ENCODE data around the gene BRME1. TPM values are rescaled to one million over a fixed set of nuclear protein-coding genes. Genes with fewer than 3 reads are reported as not detected.
A peak's percentile ranks its signal among the peaks of the same experiment; 100 is the strongest.

BRME1 gene
- total RNA-seq, 1 donor from 2014 or later = 2.9 TPM

- Mint-ChIP-seq H3K27ac (ENCODE audit: unreplicated experiment) (peak overlapping the region; percentile 98), H3K27me3 (ENCODE audit: low read depth) (no peaks in the 10 kb centered on the region), H3K4me1 (ENCODE audit: low read depth) (peaks cover 52% of the 10 kb centered on the region), H3K9me3 (ENCODE audit: low read depth) (no peaks in the 10 kb centered on the region), H3K36me3 (ENCODE audit: low read depth) (peaks cover 29% of the 10 kb centered on the region), H3K4me3 (ENCODE audit: unreplicated experiment) (peak overlapping the region; percentile 97)
- no peak for TF ChIP-seq CTCF (IDR thresholded peaks at IDR 0.05)
- DNase-seq (ENCODE audit: low spot score) = no peak
These were observed 66.0 kb downstream of the BRME1 start for GRCh38 chr19:13839938-13840304.

- Mint-ChIP-seq H3K27ac (ENCODE audit: unreplicated experiment) (peak overlapping the region; percentile 98), H3K36me3 (ENCODE audit: low read depth) (peaks cover 31% of the 10 kb centered on the region), H3K9me3 (ENCODE audit: low read depth) (no peaks in the 10 kb centered on the region), H3K27me3 (ENCODE audit: low read depth) (no peaks in the 10 kb centered on the region), H3K4me1 (ENCODE audit: low read depth) (peaks cover 54% of the 10 kb centered on the region), H3K4me3 (ENCODE audit: unreplicated experiment) (peak overlapping the region; percentile 97)
- peak; percentile 35 for TF ChIP-seq CTCF (IDR thresholded peaks at IDR 0.05)
- no peak for DNase-seq (ENCODE audit: low spot score)
These were observed 66.6 kb downstream of the BRME1 start for GRCh38 chr19:13839130-13839937.

GRCh38 chr19:13838435-13839129 is 67.3 kb downstream of the BRME1 start:
- Mint-ChIP-seq H3K36me3 (ENCODE audit: low read depth) (peaks cover 37% of the 10 kb centered on the region), H3K27me3 (ENCODE audit: low read depth) (no peaks in the 10 kb centered on the region), H3K9me3 (ENCODE audit: low read depth) (no peaks in the 10 kb centered on the region), H3K4me3 (ENCODE audit: unreplicated experiment) (peak overlapping the region; percentile 97), H3K4me1 (ENCODE audit: low read depth) (peaks cover 54% of the 10 kb centered on the region), H3K27ac (ENCODE audit: unreplicated experiment) (peak overlapping the region; percentile 98)
- DNase-seq (ENCODE audit: low spot score) = no peak
- TF ChIP-seq CTCF (IDR thresholded peaks at IDR 0.05) = no peak

- TF ChIP-seq CTCF (IDR thresholded peaks at IDR 0.05) = no peak
- DNase-seq (ENCODE audit: low spot score) = no peak
- H3K9me3 Mint-ChIP-seq (ENCODE audit: low read depth) = no peaks in the 10 kb centered on the region
These were observed 69.9 kb downstream of the BRME1 start for GRCh38 chr19:13835791-13836723.

More at GRCh38 chr19:13835791-13836723, 69.9 kb downstream of the BRME1 start:
- peak overlapping the region; percentile 40 for H3K4me3 Mint-ChIP-seq (ENCODE audit: unreplicated experiment)
- no peaks in the 10 kb centered on the region for H3K27me3 Mint-ChIP-seq (ENCODE audit: low read depth)
- H3K4me1 Mint-ChIP-seq (ENCODE audit: low read depth) = peaks cover 56% of the 10 kb centered on the region
- peaks cover 32% of the 10 kb centered on the region for H3K36me3 Mint-ChIP-seq (ENCODE audit: low read depth)
- H3K27ac Mint-ChIP-seq (ENCODE audit: unreplicated experiment) = peak overlapping the region; percentile 94

All from chondrocyte (in vitro differentiated cells).